HepG2 (cell line): ENCODE data around the gene TJP1. TPM values are rescaled to one million over a fixed set of nuclear protein-coding genes. Genes with fewer than 3 reads are reported as not detected.

Source experiments
- ATAC-seq: fragments of 200-7000 bp; cut with Tn5 transposase; 3 replicates; pipeline ENCODE4 v1.9.1; 2020; ENCODE audit warnings: mild to moderate bottlenecking, moderate library complexity
- BruUV-seq: library from RNA; stranded (reverse); fragments of 400-500 nt; replicated peaks from 2 replicates; lab custom pipeline; 2021; lab: Mats Ljungman, UMichigan
- CTCF ChIA-PET: fragments of 300-600 bp; formaldehyde crosslinking; extraction: SDS; loops from one replicate; lab custom pipeline; 2021; ENCODE audit warnings: low total read pairs, inconsistent platforms, low intra/inter-chr PET ratio; lab: Yijun Ruan, JAX
- POLR2A ChIA-PET: fragments of 350-600 bp; sonication (Branson Sonifier 250); formaldehyde crosslinking; loops from one replicate; lab custom pipeline; 2020; ENCODE audit warnings: antibody characterized with exemption, inconsistent platforms; lab: Yijun Ruan, JAX
- DNase-seq: peaks from one replicate; pipeline ENCODE4 v3.0.0-alpha.2; 2015; ENCODE audit warnings: low spot score
- FAIRE-seq: peaks from 3 replicates; lab custom pipeline; 2011; peaks lifted over from hg19 to GRCh38; lab: Jason Lieb, UNC
- H2AFZ ChIP-seq: one replicate; pipeline ENCODE4 v1.6.1; 2011; ENCODE audit warnings: low read length, inconsistent platforms
- H3K27ac ChIP-seq: fragments of 300-600 bp; 3 replicates; pipeline ENCODE4 v1.8.0; 2011; ENCODE audit warnings: mixed run types, mild to moderate bottlenecking, mixed read lengths, low read length, inconsistent platforms; ENCODE audit not compliant: insufficient read depth; ENCODE audit errors: extremely low read length
- H3K27me3 ChIP-seq, 2 experiments: fragments of 200-600 bp in 1 of 2; 2 replicates in 1 of 2; 3 replicates in 1 of 2; pipeline versions ENCODE4 v1.6.0 to v1.8.0; 2011; ENCODE audit warnings: low read length in 2 of 2, mild to moderate bottlenecking in 2 of 2, moderate library complexity in 2 of 2, inconsistent platforms in 1 of 2; ENCODE audit not compliant: insufficient read depth in 2 of 2, control insufficient read depth in 1 of 2
- H3K36me3 ChIP-seq, 2 experiments: fragments of 200-600 bp in 1 of 2; replicated peaks in 1 of 2; 2 replicates in 1 of 2; 3 replicates in 1 of 2; pipeline versions ENCODE4 v1.5.1 to v1.8.0; 2011; ENCODE audit warnings: low read length in 2 of 2, inconsistent platforms in 1 of 2; ENCODE audit not compliant: insufficient read depth in 2 of 2, control insufficient read depth in 1 of 2
- H3K4me1 ChIP-seq: 2 replicates; pipeline ENCODE4 v1.5.1; 2012; ENCODE audit warnings: low read length, inconsistent platforms; ENCODE audit not compliant: insufficient read depth
- H3K4me2 ChIP-seq: 2 replicates; pipeline ENCODE4 v1.6.0; 2011; ENCODE audit warnings: low read depth, low read length, inconsistent platforms
- H3K4me3 ChIP-seq, 3 experiments: fragments of 200-600 bp in 1 of 3; sonication (generic), shearing (Covaris generic) in 1 of 3; replicated peaks in 1 of 3; 2 replicates each; pipeline ENCODE4 v1.5.1; 2011 to 2016; ENCODE audit warnings: low read length in 3 of 3, inconsistent platforms in 2 of 3, low read depth in 2 of 3, mild to moderate bottlenecking in 2 of 3, control low read depth in 1 of 3, mixed read lengths in 1 of 3; ENCODE audit not compliant: insufficient read depth in 1 of 3
- H3K79me2 ChIP-seq: one replicate; pipeline ENCODE4 v1.6.1; 2011; ENCODE audit warnings: low read length, inconsistent platforms; ENCODE audit not compliant: insufficient read depth
- H3K9ac ChIP-seq: 2 replicates; pipeline ENCODE4 v1.6.0; 2011; ENCODE audit warnings: mild to moderate bottlenecking, low read depth, low read length, inconsistent platforms; ENCODE audit not compliant: insufficient read depth
- H3K9me3 ChIP-seq: 2 replicates; pipeline ENCODE4 v1.5.1; 2012; ENCODE audit warnings: mild to moderate bottlenecking, low read length
- H4K20me1 ChIP-seq: 2 replicates; pipeline ENCODE4 v1.6.0; 2011; ENCODE audit warnings: inconsistent platforms, mild to moderate bottlenecking, low read length, moderate library complexity; ENCODE audit not compliant: insufficient read depth
- AFF4 ChIP-seq: sonication (generic); formaldehyde crosslinking; IDR thresholded peaks from 2 replicates; pipeline ENCODE4 v1.4.0; 2020; ENCODE audit warnings: missing genetic modification reagents
- HMG20A ChIP-seq: IDR thresholded peaks from 2 replicates; pipeline ENCODE4 v1.6.1; 2016; ENCODE audit warnings: borderline replicate concordance
- KDM1A ChIP-seq: IDR thresholded peaks from 2 replicates; pipeline ENCODE4 v1.6.1; 2016; ENCODE audit warnings: missing compliant biosample characterization
- MTA1 ChIP-seq: sonication (generic); formaldehyde crosslinking; IDR thresholded peaks from 2 replicates; pipeline ENCODE4 v1.4.0; 2020; ENCODE audit warnings: missing genetic modification reagents, mild to moderate bottlenecking, borderline replicate concordance
- PITX1 ChIP-seq: sonication (generic); formaldehyde crosslinking; IDR thresholded peaks from 2 replicates; pipeline ENCODE4 v1.5.1; 2020; ENCODE audit warnings: mild to moderate bottlenecking, missing genetic modification reagents
- RARG ChIP-seq: sonication (generic); formaldehyde crosslinking; IDR thresholded peaks from 2 replicates; pipeline ENCODE4 v1.4.0; 2020; ENCODE audit warnings: low read depth, mild to moderate bottlenecking, missing genetic modification reagents
- RBAK ChIP-seq: sonication (generic); formaldehyde crosslinking; IDR thresholded peaks from 2 replicates; pipeline ENCODE4 v1.5.1; 2020; ENCODE audit warnings: mild to moderate bottlenecking, missing genetic modification reagents
- TSC22D2 ChIP-seq: sonication (generic); formaldehyde crosslinking; IDR thresholded peaks from 2 replicates; pipeline ENCODE4 v1.5.1; 2020; ENCODE audit warnings: missing genetic modification reagents, mild to moderate bottlenecking, borderline replicate concordance
- ZNF34 ChIP-seq: sonication (generic); formaldehyde crosslinking; IDR thresholded peaks from 2 replicates; pipeline ENCODE4 v1.4.0; 2020; ENCODE audit warnings: mild to moderate bottlenecking, missing genetic modification reagents, borderline replicate concordance
- ZNF468 ChIP-seq: sonication (generic); formaldehyde crosslinking; IDR thresholded peaks from 2 replicates; pipeline ENCODE4 v1.8.0; 2022; ENCODE audit warnings: mild to moderate bottlenecking, moderate library complexity, missing genetic modification reagents
- ZNF512 ChIP-seq: sonication (generic); formaldehyde crosslinking; IDR thresholded peaks from 2 replicates; pipeline ENCODE4 v1.4.0; 2020; ENCODE audit warnings: mild to moderate bottlenecking, missing genetic modification reagents
- ZNF7 ChIP-seq: IDR thresholded peaks from 2 replicates; pipeline ENCODE4 v1.6.1; 2016; ENCODE audit warnings: missing biosample characterization, missing genetic modification reagents
- WGBS: methylation state at CpG from one replicate; pipeline ENCODE4 v1.1.6; 2017; ENCODE audit warnings: low lambda C conversion rate; 5-methylcytosine and 5-hydroxymethylcytosine counted together
- in situ Hi-C: cut with HindIII; loops from 2 replicates; pipeline ENCODE4 v1.10.0; 2017; ENCODE audit warnings: low pct_unique_long_range_greater_than_20kb; ENCODE audit not compliant: extremely low pct_ligation_motif_present
- intact Hi-C: fragments of 100-400 bp; cut with micrococcal nuclease; formaldehyde crosslinking; loops from one replicate; pipeline ENCODE4 v1.10.0; 2022; ENCODE audit not compliant: unreplicated experiment
- polyA plus RNA-seq, 8 experiments: library from polyadenylated mRNA; depleted of rRNA in 3 of 8; stranded (reverse) in 7 of 8; unstranded in 1 of 8; fragments of >200 nt; fragmentation: Illumina TruSeq in 4 of 8; extraction: Trizol in 4 of 8; gene quantifications; 2 replicates each; pipeline versions ENCODE4 v1.2.1 to v1.2.3, GENCODE V29; 2011 to 2016; ENCODE audit warnings: low read depth in 4 of 8, missing spikeins in 1 of 8, mixed read lengths in 1 of 8; ENCODE audit not compliant: insufficient read depth in 1 of 8
- total RNA-seq, 5 experiments: library from RNA; depleted of rRNA; stranded (reverse); fragments of >200 nt; fragmentation: Illumina TruSeq; extraction: Trizol; gene quantifications; 2 replicates each; pipeline ENCODE4 v1.2.3, GENCODE V29; 2016; ENCODE audit warnings: low read depth in 1 of 5
- TF ChIP-seq, protein P1 (sequence below): sonication (generic); formaldehyde crosslinking; IDR thresholded peaks from 2 replicates; pipeline ENCODE4 v1.4.0; 2020; ENCODE audit warnings: missing genetic modification reagents

The TJP1 gene
- total and polyA plus RNA-seq, 2 of the 13 experiments (the other 11 are each of a cell fraction or from before 2014, with no cell fraction given) = 25.9 to 27.1 TPM

DNA sequence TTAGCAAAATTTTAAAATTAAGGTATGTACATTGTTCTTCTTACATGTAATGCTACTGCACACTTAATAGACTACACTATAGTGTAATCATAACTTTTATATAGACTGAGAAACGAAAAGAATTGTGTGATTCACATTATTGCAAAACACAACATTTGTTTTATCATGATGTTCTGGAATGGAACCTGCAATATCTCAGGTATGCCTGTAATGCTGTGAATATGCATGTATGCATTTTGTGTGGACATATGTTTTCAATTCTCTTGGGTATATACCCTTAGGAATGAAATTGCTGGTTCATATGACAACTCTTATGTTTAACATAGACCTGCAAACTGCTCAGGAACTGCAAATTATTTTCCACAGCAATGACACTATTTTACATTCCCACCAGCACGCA is 38.6 kb upstream of the TJP1 start:
- CTCF ChIA-PET = no interaction called here
- intact Hi-C loops = no loop called here
- BruUV-seq = no TSS peak

More for the DNA sequence above, 38.6 kb upstream of the TJP1 start:
- H2AFZ ChIP-seq = no peak overlapping the region
- WGBS = 24% methylated on average over 2 of the region's 2 CpGs
- ATAC-seq (no peak), FAIRE-seq (no peak), DNase-seq (no peak)
- no peaks in the 10 kb centered on the region for H3K79me2 ChIP-seq
- H3K4me2 ChIP-seq = no peak overlapping the region
- H3K4me1 ChIP-seq = peaks cover 5% of the 10 kb centered on the region; the same call in 1 of the 2 replicates
- H3K9ac ChIP-seq = no peak overlapping the region
- no peaks in the 10 kb centered on the region for H4K20me1 ChIP-seq
- H3K4me3 ChIP-seq = no peak overlapping the region
- no peaks in the 10 kb centered on the region for H3K36me3 ChIP-seq
- H3K9me3 ChIP-seq = no peaks in the 10 kb centered on the region
- no peak overlapping the region for H3K27ac ChIP-seq
- in situ Hi-C loops = no loop called here
- TF ChIP-seq MTA1 (no peak), ZNF468 (no peak), PITX1 (CRISPR knock-in tag) (no peak), TSC22D2 (CRISPR knock-in tag) (no peak), ZNF34 (no peak), AFF4 (no peak), ZNF512 (no peak), HMG20A (CRISPR knock-in tag) (no peak), ZNF7 (CRISPR knock-in tag) (no peak), KDM1A (CRISPR knock-in tag) (no peak), RARG (CRISPR knock-in tag) (no peak), RBAK (CRISPR knock-in tag) (no peak)
- TF ChIP-seq, protein P1, sequence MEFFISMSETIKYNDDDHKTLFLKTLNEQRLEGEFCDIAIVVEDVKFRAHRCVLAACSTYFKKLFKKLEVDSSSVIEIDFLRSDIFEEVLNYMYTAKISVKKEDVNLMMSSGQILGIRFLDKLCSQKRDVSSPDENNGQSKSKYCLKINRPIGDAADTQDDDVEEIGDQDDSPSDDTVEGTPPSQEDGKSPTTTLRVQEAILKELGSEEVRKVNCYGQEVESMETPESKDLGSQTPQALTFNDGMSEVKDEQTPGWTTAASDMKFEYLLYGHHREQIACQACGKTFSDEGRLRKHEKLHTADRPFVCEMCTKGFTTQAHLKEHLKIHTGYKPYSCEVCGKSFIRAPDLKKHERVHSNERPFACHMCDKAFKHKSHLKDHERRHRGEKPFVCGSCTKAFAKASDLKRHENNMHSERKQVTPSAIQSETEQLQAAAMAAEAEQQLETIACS = no peak
- POLR2A ChIA-PET = no interaction called here
- peaks cover 0 to 5% of the 10 kb centered on the region in 2 experiments; a peak in 1 of 5 replicates for H3K27me3 ChIP-seq
